Ovary (tissue), 3 donors: ENCODE results near the gene SPARCL1.

Experiments
- EP300 ChIP-seq: sonication (generic); formaldehyde crosslinking; IDR thresholded peaks from one replicate; pipeline ENCODE4 v1.6.1; 2017; ENCODE audit warnings: antibody characterized with exemption
- POLR2A ChIP-seq: fragments of 450-650 bp; IDR thresholded peaks from one replicate; pipeline ENCODE4 v1.6.1; 2017; ENCODE audit warnings: antibody characterized with exemption, mild to moderate bottlenecking, moderate library complexity
- TF ChIP-seq, protein P1 (sequence below), 3 donors: fragments of 450-650 bp in 2 of 3; fragments of 200-600 bp in 1 of 3; IDR thresholded peaks; one replicate each; pipeline versions ENCODE4 v1.5.1 to v1.8.0; 2016 to 2022; ENCODE audit warnings: antibody characterized with exemption in 3 of 3, mild to moderate bottlenecking in 1 of 3
- donor health status: DM: no; HTN: no; CAD: no.

DNA sequence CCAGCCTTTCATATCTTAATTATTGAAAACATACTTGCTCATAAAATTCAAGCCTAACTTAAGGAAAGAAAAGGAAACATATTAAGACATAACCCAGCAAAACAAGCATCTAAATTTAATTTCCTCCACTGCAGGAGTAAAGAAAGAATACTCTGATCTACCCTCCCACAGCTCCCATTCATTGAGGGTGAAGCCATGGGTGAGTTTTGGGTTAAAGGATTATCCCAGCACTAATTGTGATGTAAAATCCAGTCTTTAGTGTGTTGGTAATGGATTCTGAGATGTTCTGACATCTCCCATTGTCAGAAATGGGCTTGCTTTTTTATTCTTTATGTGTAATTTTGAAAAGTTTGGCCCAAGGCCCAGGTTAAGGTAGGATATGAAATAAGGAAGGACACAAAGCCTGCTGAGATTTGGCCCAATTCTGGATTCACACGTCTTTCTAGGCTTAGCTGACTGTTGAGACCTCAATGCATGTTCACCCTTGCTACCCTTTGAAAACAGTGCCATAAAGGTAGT is 50.4 kb downstream of the SPARCL1 start:
- TF ChIP-seq, protein P1, sequence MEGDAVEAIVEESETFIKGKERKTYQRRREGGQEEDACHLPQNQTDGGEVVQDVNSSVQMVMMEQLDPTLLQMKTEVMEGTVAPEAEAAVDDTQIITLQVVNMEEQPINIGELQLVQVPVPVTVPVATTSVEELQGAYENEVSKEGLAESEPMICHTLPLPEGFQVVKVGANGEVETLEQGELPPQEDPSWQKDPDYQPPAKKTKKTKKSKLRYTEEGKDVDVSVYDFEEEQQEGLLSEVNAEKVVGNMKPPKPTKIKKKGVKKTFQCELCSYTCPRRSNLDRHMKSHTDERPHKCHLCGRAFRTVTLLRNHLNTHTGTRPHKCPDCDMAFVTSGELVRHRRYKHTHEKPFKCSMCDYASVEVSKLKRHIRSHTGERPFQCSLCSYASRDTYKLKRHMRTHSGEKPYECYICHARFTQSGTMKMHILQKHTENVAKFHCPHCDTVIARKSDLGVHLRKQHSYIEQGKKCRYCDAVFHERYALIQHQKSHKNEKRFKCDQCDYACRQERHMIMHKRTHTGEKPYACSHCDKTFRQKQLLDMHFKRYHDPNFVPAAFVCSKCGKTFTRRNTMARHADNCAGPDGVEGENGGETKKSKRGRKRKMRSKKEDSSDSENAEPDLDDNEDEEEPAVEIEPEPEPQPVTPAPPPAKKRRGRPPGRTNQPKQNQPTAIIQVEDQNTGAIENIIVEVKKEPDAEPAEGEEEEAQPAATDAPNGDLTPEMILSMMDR (IDR thresholded peaks at IDR 0.05) = no peak
- TF ChIP-seq POLR2A (no peak), EP300 (no peak)
